Inferior parietal cortex (tissue), 1 donor: ENCODE measurements around the gene KCNMB2.
"Not testable (repeated sequence)": the region's sequence is repeated elsewhere in the genome, so short reads cannot be mapped to it uniquely, and the experiment has no call there.

Experiments used
- DNase-seq: peaks from one replicate; pipeline ENCODE4 v3.0.0-alpha.2; 2016; ENCODE audit errors: extremely low spot score

KCNMB2 gene

GRCh38 chr3:178519701-178520100 is 16.5 kb upstream of the KCNMB2 start:
- no peak for DNase-seq

GRCh38 chr3:178520451-178520850 is 15.8 kb upstream of the KCNMB2 start:
- no peak for DNase-seq

- no peak for DNase-seq
Observed at GRCh38 chr3:178522200-178523052, 13.8 kb upstream of the KCNMB2 start.

GRCh38 chr3:178525251-178525650 is 11.0 kb upstream of the KCNMB2 start:
- no peak for DNase-seq

GRCh38 chr3:178526291-178526690 is 9.9 kb upstream of the KCNMB2 start:
- DNase-seq, result no peak

GRCh38 chr3:178527981-178528380 is 8.3 kb upstream of the KCNMB2 start:
- DNase-seq, result no peak

- DNase-seq, result no peak
Observed at GRCh38 chr3:178529606-178530225, 6.5 kb upstream of the KCNMB2 start.

GRCh38 chr3:178532476-178532875 is 3.8 kb upstream of the KCNMB2 start:
- no peak for DNase-seq

- no peak for DNase-seq
Observed at GRCh38 chr3:178537122-178537705, 978 bp downstream of the KCNMB2 start.

GRCh38 chr3:178538056-178538455 is 1.8 kb downstream of the KCNMB2 start:
- DNase-seq, result no peak

- no peak for DNase-seq
Observed at GRCh38 chr3:178540184-178540583, 3.9 kb downstream of the KCNMB2 start.

GRCh38 chr3:178545337-178545736 is 9.1 kb downstream of the KCNMB2 start:
- DNase-seq, result no peak

GRCh38 chr3:178546079-178546478 is 9.8 kb downstream of the KCNMB2 start:
- no peak for DNase-seq

GRCh38 chr3:178549426-178549825 is 13.2 kb downstream of the KCNMB2 start:
- not testable (repeated sequence) for DNase-seq

- DNase-seq, result no peak
Observed at GRCh38 chr3:178551916-178552321, 15.7 kb downstream of the KCNMB2 start.

GRCh38 chr3:178558637-178559036 is 22.4 kb downstream of the KCNMB2 start:
- no peak for DNase-seq

GRCh38 chr3:178560759-178561158 is 24.5 kb downstream of the KCNMB2 start:
- no peak for DNase-seq

GRCh38 chr3:178561239-178561638 is 25.0 kb downstream of the KCNMB2 start:
- DNase-seq, result no peak

GRCh38 chr3:178562143-178562946 is 26.1 kb downstream of the KCNMB2 start:
- no peak for DNase-seq

GRCh38 chr3:178562947-178563232 is 26.7 kb downstream of the KCNMB2 start:
- peak; percentile 1 for DNase-seq

- DNase-seq, result no peak
Observed at GRCh38 chr3:178567611-178568010, 31.4 kb downstream of the KCNMB2 start.

- no peak for DNase-seq
Observed at GRCh38 chr3:178568155-178568731, 32.0 kb downstream of the KCNMB2 start.
